Measurements from ENCODE around the gene ASXL2. TPM values are rescaled to one million over a fixed set of nuclear protein-coding genes. Genes with fewer than 3 reads are reported as not detected.
"Not testable (repeated sequence)": the region's sequence is repeated elsewhere in the genome, so short reads cannot be mapped to it uniquely, and the experiment has no call there.

Gene ASXL2
- 3.3 TPM for total RNA-seq

- DNase-seq (ENCODE audit: low spot score in 2 of 2) = peak; percentile 87 to 89
- FAIRE-seq = no peak
Observed at GRCh38 chr2:25878361-25879132, at the start of gene ASXL2. Gene ASXL2 (minus strand): TSS chr2:25878487. CDS start chr2:25878222, 265 bp downstream.

GRCh38 chr2:25926984-25927756 lies 48.9 kb upstream of the ASXL2 start:
- no peak for DNase-seq (ENCODE audit: low spot score in 2 of 2)

GRCh38 chr2:25922501-25922900 lies 44.2 kb upstream of the ASXL2 start:
- DNase-seq (ENCODE audit: low spot score in 2 of 2) = no peak
- no peak for FAIRE-seq

More at GRCh38 chr2:25926984-25927756, 48.9 kb upstream of the ASXL2 start:
- no peak for FAIRE-seq

- no peak for DNase-seq (ENCODE audit: low spot score in 2 of 2)
- FAIRE-seq = no peak
Observed at GRCh38 chr2:25920786-25921415, 42.6 kb upstream of the ASXL2 start.

- no peak for DNase-seq (ENCODE audit: low spot score in 2 of 2)
- FAIRE-seq = no peak
Observed at GRCh38 chr2:25920336-25920735, 42.0 kb upstream of the ASXL2 start.

- FAIRE-seq (no peak), DNase-seq (ENCODE audit: low spot score in 2 of 2) (no peak)
Observed at GRCh38 chr2:25917832-25918231, 39.5 kb upstream of the ASXL2 start.

- not testable (repeated sequence) for DNase-seq (ENCODE audit: low spot score in 2 of 2); FAIRE-seq
Observed at GRCh38 chr2:25917411-25917810, 39.1 kb upstream of the ASXL2 start.

GRCh38 chr2:25915944-25916772 lies 37.9 kb upstream of the ASXL2 start:
- not testable (repeated sequence) for FAIRE-seq

GRCh38 chr2:25915411-25915810 lies 37.1 kb upstream of the ASXL2 start:
- not testable (repeated sequence) for FAIRE-seq; DNase-seq (ENCODE audit: low spot score in 2 of 2)

More at GRCh38 chr2:25915944-25916772, 37.9 kb upstream of the ASXL2 start:
- not testable (repeated sequence) for DNase-seq (ENCODE audit: low spot score in 2 of 2)

GRCh38 chr2:25913696-25913973 lies 35.3 kb upstream of the ASXL2 start:
- not testable (repeated sequence) for FAIRE-seq; DNase-seq (ENCODE audit: low spot score in 2 of 2)

GRCh38 chr2:25912851-25913695 lies 34.8 kb upstream of the ASXL2 start:
- no peak for FAIRE-seq
- DNase-seq (ENCODE audit: low spot score in 2 of 2) = peak in 1 of 2 donors; percentile 29

GRCh38 chr2:25909574-25909973 lies 31.3 kb upstream of the ASXL2 start:
- FAIRE-seq; DNase-seq (ENCODE audit: low spot score in 2 of 2): not testable (repeated sequence)

GRCh38 chr2:25905126-25905525 lies 26.8 kb upstream of the ASXL2 start:
- FAIRE-seq (no peak), DNase-seq (ENCODE audit: low spot score in 2 of 2) (no peak)

- DNase-seq (ENCODE audit: low spot score in 2 of 2) = no peak
Observed at GRCh38 chr2:25903216-25903776, 25.0 kb upstream of the ASXL2 start.

GRCh38 chr2:25899404-25899970 lies 21.2 kb upstream of the ASXL2 start:
- DNase-seq (ENCODE audit: low spot score in 2 of 2) (no peak), FAIRE-seq (no peak)

More at GRCh38 chr2:25903216-25903776, 25.0 kb upstream of the ASXL2 start:
- FAIRE-seq = no peak

- FAIRE-seq (no peak), DNase-seq (ENCODE audit: low spot score in 2 of 2) (no peak)
Observed at GRCh38 chr2:25897506-25897905, 19.2 kb upstream of the ASXL2 start.

- not testable (repeated sequence) for DNase-seq (ENCODE audit: low spot score in 2 of 2); FAIRE-seq
Observed at GRCh38 chr2:25896308-25896707, 18.0 kb upstream of the ASXL2 start.

- FAIRE-seq (no peak), DNase-seq (ENCODE audit: low spot score in 2 of 2) (no peak)
Observed at GRCh38 chr2:25895610-25896009, 17.3 kb upstream of the ASXL2 start.

- DNase-seq (ENCODE audit: low spot score in 2 of 2) = no peak
- FAIRE-seq = no peak
Observed at GRCh38 chr2:25895018-25895417, 16.7 kb upstream of the ASXL2 start.

Measured in frontal cortex (tissue), 4 donors.